ENCODE measurements around the gene CD247. TPM values are rescaled to one million over a fixed set of nuclear protein-coding genes. Genes with fewer than 3 reads are reported as not detected.

The CD247 gene
- total and polyA plus RNA-seq, 2 experiments from 2014 or later = not detected

DNA sequence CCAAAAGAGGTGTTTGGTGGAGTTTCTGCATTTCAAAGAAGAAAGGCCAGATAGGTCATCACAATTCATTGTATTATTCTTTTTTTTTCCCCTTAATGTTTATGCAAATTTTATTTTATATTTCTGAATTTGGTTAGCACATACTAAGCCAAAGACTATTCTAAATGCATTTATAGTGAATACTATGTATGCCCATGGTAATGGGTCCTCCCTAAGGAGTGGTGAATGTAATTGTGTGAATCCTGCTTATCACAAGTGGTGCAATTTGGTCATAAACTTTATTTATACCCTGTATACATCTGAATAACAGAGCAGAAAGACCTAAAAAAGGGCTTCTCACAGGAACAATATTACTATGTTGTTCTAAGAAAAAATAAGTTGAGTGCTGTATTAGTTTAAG is 99.1 kb downstream of the CD247 start:
- no peaks in the 10 kb centered on the region for H3K36me3 ChIP-seq (ENCODE audit: low read depth)
- in situ Hi-C loops (cut with MboI) = no loop called here
- H3K27me3 ChIP-seq (replicated peaks; ENCODE audit: insufficient read depth) = no peaks in the 10 kb centered on the region
- DNase-seq = no peak
- H3K27ac ChIP-seq = no peak overlapping the region
- TF ChIP-seq EZH2phosphoT487 (IDR thresholded peaks at IDR 0.05; ENCODE audit: insufficient read depth, low read depth) (no peak), EZH2 (IDR thresholded peaks at IDR 0.05; ENCODE audit: insufficient read depth, poor library complexity, severe bottlenecking) (no peak)
- no peaks in the 10 kb centered on the region for H3K9me3 ChIP-seq (ENCODE audit: low read depth)
- no peak overlapping the region for H3K4me3 ChIP-seq
- H3K9ac ChIP-seq = no peak overlapping the region
- no peaks in the 10 kb centered on the region for H3F3A ChIP-seq (ENCODE audit: insufficient read depth)
- H3K9me2 ChIP-seq (ENCODE audit: insufficient read depth) = no peaks in the 10 kb centered on the region; the same call in 1 of the 2 replicates
- H2AFZ ChIP-seq = no peak overlapping the region
- no peaks in the 10 kb centered on the region for H3K79me2 ChIP-seq (ENCODE audit: insufficient read depth)
- no peaks in the 10 kb centered on the region for H3K4me1 ChIP-seq (ENCODE audit: insufficient read depth)
- H3K4me2 ChIP-seq (ENCODE audit: unreplicated experiment) = no peak overlapping the region
- H4K20me1 ChIP-seq (ENCODE audit: insufficient read depth) = no peaks in the 10 kb centered on the region

DNA sequence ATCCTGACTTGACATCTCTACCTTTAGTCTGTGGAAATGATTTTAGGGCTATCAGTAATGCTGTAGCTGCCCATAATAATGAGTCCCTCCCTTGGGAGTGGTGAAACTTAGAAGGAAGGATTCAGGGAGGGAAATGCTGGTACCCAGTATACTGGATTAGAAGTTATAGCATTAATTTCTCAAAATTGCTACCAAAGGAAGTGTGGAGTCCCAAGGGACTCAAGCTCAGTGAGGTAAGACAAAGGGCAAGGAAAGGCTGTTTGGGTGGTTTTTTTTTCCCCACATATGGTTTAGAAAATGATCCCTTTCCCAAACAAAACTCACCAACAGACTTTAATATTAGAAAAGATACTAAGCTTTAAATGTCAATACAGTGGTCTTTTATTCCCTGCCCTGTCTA is 99.9 kb downstream of the CD247 start:
- H3K27me3 ChIP-seq (replicated peaks; ENCODE audit: insufficient read depth) = no peaks in the 10 kb centered on the region
- H3K36me3 ChIP-seq (ENCODE audit: low read depth) = no peaks in the 10 kb centered on the region
- H2AFZ ChIP-seq = no peak overlapping the region
- H3K9me2 ChIP-seq (ENCODE audit: insufficient read depth) = no peaks in the 10 kb centered on the region; the same call in 1 of the 2 replicates
- no peaks in the 10 kb centered on the region for H3K9me3 ChIP-seq (ENCODE audit: low read depth)
- TF ChIP-seq EZH2 (IDR thresholded peaks at IDR 0.05; ENCODE audit: insufficient read depth, poor library complexity, severe bottlenecking) (no peak), EZH2phosphoT487 (IDR thresholded peaks at IDR 0.05; ENCODE audit: insufficient read depth, low read depth) (no peak)
- H3K27ac ChIP-seq = no peak overlapping the region
- no peak overlapping the region for H3K9ac ChIP-seq
- H3F3A ChIP-seq (ENCODE audit: insufficient read depth) = no peaks in the 10 kb centered on the region
- no peak for DNase-seq
- in situ Hi-C loops (cut with MboI) = no loop called here
- no peaks in the 10 kb centered on the region for H4K20me1 ChIP-seq (ENCODE audit: insufficient read depth)
- H3K4me2 ChIP-seq (ENCODE audit: unreplicated experiment) = no peak overlapping the region
- H3K4me1 ChIP-seq (ENCODE audit: insufficient read depth) = no peaks in the 10 kb centered on the region
- no peak overlapping the region for H3K4me3 ChIP-seq
- no peaks in the 10 kb centered on the region for H3K79me2 ChIP-seq (ENCODE audit: insufficient read depth)

DNA sequence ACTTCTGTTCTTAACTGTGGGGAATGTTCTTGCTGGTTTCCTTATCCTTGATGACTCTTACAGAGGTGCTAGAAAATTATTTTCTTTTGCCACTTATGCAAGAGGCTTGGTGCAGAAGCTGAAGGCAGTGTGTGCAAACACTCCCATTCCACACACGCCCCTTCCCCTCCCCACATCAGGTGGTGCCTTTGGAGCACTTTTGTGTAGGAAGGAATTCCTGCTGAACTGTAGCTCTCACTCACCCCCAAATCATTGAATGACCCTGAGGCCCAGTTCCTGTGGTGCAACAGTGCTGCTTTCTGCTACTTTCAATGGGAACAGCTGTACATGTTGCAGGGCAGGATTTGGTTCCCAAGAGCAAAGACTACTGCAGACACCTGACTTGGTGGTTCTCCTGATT is 101.8 kb downstream of the CD247 start:
- DNase-seq = no peak
- Histone ChIP-seq H3F3A (ENCODE audit: insufficient read depth) (no peaks in the 10 kb centered on the region), H3K9me3 (ENCODE audit: low read depth) (no peaks in the 10 kb centered on the region), H3K4me3 (no peak overlapping the region), H3K27me3 (replicated peaks; ENCODE audit: insufficient read depth) (no peaks in the 10 kb centered on the region), H3K9me2 (ENCODE audit: insufficient read depth) (no peaks in the 10 kb centered on the region; the same call in 1 of the 2 replicates), H2AFZ (no peak overlapping the region), H3K9ac (no peak overlapping the region), H3K36me3 (ENCODE audit: low read depth) (peaks cover 5% of the 10 kb centered on the region; the same call in 1 of the 2 replicates), H3K4me2 (ENCODE audit: unreplicated experiment) (no peak overlapping the region), H4K20me1 (ENCODE audit: insufficient read depth) (no peaks in the 10 kb centered on the region), H3K4me1 (ENCODE audit: insufficient read depth) (no peaks in the 10 kb centered on the region), H3K27ac (no peak overlapping the region), H3K79me2 (ENCODE audit: insufficient read depth) (no peaks in the 10 kb centered on the region)
- in situ Hi-C loops (cut with MboI) = no loop called here
- TF ChIP-seq EZH2 (IDR thresholded peaks at IDR 0.05; ENCODE audit: insufficient read depth, poor library complexity, severe bottlenecking) (no peak), EZH2phosphoT487 (IDR thresholded peaks at IDR 0.05; ENCODE audit: insufficient read depth, low read depth) (no peak)
- 100% methylated on average over 1 of the region's 1 CpG for WGBS, 2 experiments (ENCODE audit: low coverage in 1 of 2, low lambda C conversion rate in 2 of 2, missing lambda C conversion rate in 2 of 2)

DNA sequence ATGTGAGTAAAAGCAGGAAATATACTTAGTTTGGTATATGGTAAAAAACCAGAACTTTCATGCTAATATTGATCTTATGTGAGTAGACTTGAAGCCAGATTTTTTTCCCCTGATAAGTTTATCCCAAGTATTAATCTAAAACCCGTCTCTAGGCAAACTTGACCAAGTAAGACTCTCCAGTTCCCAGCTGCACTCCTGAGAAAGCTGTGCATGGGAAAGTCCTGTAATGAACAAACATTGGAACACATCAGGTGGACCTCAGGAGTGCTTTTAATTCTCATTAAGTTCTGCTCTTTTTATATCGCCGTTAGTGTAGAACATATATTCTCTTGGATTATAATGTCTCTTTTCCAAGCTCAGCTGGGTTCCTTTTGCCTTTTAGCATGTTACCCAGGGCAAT is 105.0 kb downstream of the CD247 start:
- no peaks in the 10 kb centered on the region for H3K4me1 ChIP-seq (ENCODE audit: insufficient read depth)
- no peak overlapping the region for H3K9ac ChIP-seq
- TF ChIP-seq EZH2phosphoT487 (IDR thresholded peaks at IDR 0.05; ENCODE audit: insufficient read depth, low read depth) (no peak), EZH2 (IDR thresholded peaks at IDR 0.05; ENCODE audit: insufficient read depth, poor library complexity, severe bottlenecking) (no peak)
- in situ Hi-C loops (cut with MboI) = no loop called here
- no peak for DNase-seq
- H3K9me2 ChIP-seq (ENCODE audit: insufficient read depth) = no peaks in the 10 kb centered on the region
- no peaks in the 10 kb centered on the region for H3F3A ChIP-seq (ENCODE audit: insufficient read depth)
- H3K27me3 ChIP-seq (replicated peaks; ENCODE audit: insufficient read depth) = no peaks in the 10 kb centered on the region
- H2AFZ ChIP-seq = no peak overlapping the region
- no peaks in the 10 kb centered on the region for H3K79me2 ChIP-seq (ENCODE audit: insufficient read depth)
- H3K36me3 ChIP-seq (ENCODE audit: low read depth) = peaks cover 5% of the 10 kb centered on the region; the same call in 1 of the 2 replicates
- H4K20me1 ChIP-seq (ENCODE audit: insufficient read depth) = no peaks in the 10 kb centered on the region
- no peak overlapping the region for H3K27ac ChIP-seq
- no peaks in the 10 kb centered on the region for H3K9me3 ChIP-seq (ENCODE audit: low read depth)
- no peak overlapping the region for H3K4me3 ChIP-seq
- 98 to 99% methylated on average over 3 of the region's 3 CpGs for WGBS, 2 experiments (ENCODE audit: low coverage in 1 of 2, low lambda C conversion rate in 2 of 2, missing lambda C conversion rate in 2 of 2)
- H3K4me2 ChIP-seq (ENCODE audit: unreplicated experiment) = no peak overlapping the region

DNA sequence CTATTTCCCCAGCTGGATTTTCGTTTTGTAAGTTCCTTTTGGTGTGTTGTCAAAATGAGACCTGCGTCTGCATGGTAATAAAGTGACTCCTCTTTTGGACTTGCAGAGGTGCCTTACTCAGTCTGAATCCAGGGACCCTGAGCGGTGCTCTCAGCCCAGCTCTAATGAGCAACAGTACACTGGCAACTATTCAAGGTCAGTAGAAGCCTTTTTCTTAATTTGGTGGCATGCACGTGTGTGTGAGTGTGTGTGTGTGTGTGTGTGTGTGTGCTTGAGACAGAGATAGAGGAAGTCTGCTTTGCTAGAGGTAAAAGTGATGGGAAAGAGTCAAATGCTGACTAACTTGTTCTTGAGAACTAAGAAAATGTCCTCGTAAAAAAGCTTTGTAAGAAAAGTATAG is 105.4 kb downstream of the CD247 start:
- Histone ChIP-seq H3K4me2 (ENCODE audit: unreplicated experiment) (no peak overlapping the region), H3K36me3 (ENCODE audit: low read depth) (peaks cover 5% of the 10 kb centered on the region; the same call in 1 of the 2 replicates), H3K27me3 (replicated peaks; ENCODE audit: insufficient read depth) (no peaks in the 10 kb centered on the region), H3K4me3 (no peak overlapping the region), H3K9me3 (ENCODE audit: low read depth) (no peaks in the 10 kb centered on the region), H3K27ac (no peak overlapping the region), H2AFZ (no peak overlapping the region), H3K9ac (no peak overlapping the region), H3K4me1 (ENCODE audit: insufficient read depth) (no peaks in the 10 kb centered on the region), H3F3A (ENCODE audit: insufficient read depth) (no peaks in the 10 kb centered on the region), H3K9me2 (ENCODE audit: insufficient read depth) (no peaks in the 10 kb centered on the region), H4K20me1 (ENCODE audit: insufficient read depth) (no peaks in the 10 kb centered on the region), H3K79me2 (ENCODE audit: insufficient read depth) (no peaks in the 10 kb centered on the region)
- 70 to 71% methylated on average over 5 of the region's 5 CpGs for WGBS, 2 experiments (ENCODE audit: low coverage in 1 of 2, low lambda C conversion rate in 2 of 2, missing lambda C conversion rate in 2 of 2)
- TF ChIP-seq EZH2 (IDR thresholded peaks at IDR 0.05; ENCODE audit: insufficient read depth, poor library complexity, severe bottlenecking) (no peak), EZH2phosphoT487 (IDR thresholded peaks at IDR 0.05; ENCODE audit: insufficient read depth, low read depth) (no peak)
- DNase-seq = no peak
- in situ Hi-C loops (cut with MboI) = no loop called here

Data from GM23248 (cell line).